DOHH2 (cell line): ENCODE results near the gene ECE1.

Source experiments
- H3F3A ChIP-seq: fragments of 200-600 bp; sonication (generic), shearing (Covaris generic); 2 replicates; pipeline ENCODE4 v1.6.0; 2016; ENCODE audit warnings: antibody characterized with exemption, mild to moderate bottlenecking; ENCODE audit not compliant: control insufficient read depth, insufficient read depth
- H3K27ac ChIP-seq: fragments of 200-600 bp; sonication (generic); 2 replicates; pipeline ENCODE4 v1.5.1; 2014; ENCODE audit warnings: low read depth, mild to moderate bottlenecking, low read length, moderate library complexity
- H3K27me3 ChIP-seq: fragments of 200-600 bp; sonication (generic); 2 replicates; pipeline ENCODE4 v1.6.1; 2014; ENCODE audit warnings: mild to moderate bottlenecking, low read length, mixed read lengths; ENCODE audit not compliant: control insufficient read depth
- H3K36me3 ChIP-seq: fragments of 200-600 bp; sonication (generic); 2 replicates; pipeline ENCODE4 v1.6.1; 2014; ENCODE audit warnings: mild to moderate bottlenecking, low read length, moderate library complexity, mixed read lengths; ENCODE audit not compliant: control insufficient read depth
- H3K4me1 ChIP-seq: fragments of 200-600 bp; sonication (generic); 2 replicates; pipeline ENCODE4 v1.6.1; 2014; ENCODE audit warnings: mild to moderate bottlenecking, low read length, mixed read lengths; ENCODE audit not compliant: control insufficient read depth
- H3K4me2 ChIP-seq: fragments of 200-600 bp; sonication (generic); 2 replicates; pipeline ENCODE4 v1.6.0; 2014; ENCODE audit warnings: mild to moderate bottlenecking, low read length, moderate library complexity
- H3K4me3 ChIP-seq: fragments of 200-600 bp; sonication (generic); 2 replicates; pipeline ENCODE4 v1.5.1; 2014; ENCODE audit warnings: mild to moderate bottlenecking, low read length, mixed read lengths
- H3K79me2 ChIP-seq: fragments of 200-600 bp; sonication (generic); 2 replicates; pipeline ENCODE4 v1.6.1; 2014; ENCODE audit warnings: mild to moderate bottlenecking, low read length, mixed read lengths; ENCODE audit not compliant: control insufficient read depth
- H3K9me2 ChIP-seq: fragments of 200-600 bp; sonication (generic); replicated peaks from 2 replicates; pipeline ENCODE4 v1.6.1; 2014; ENCODE audit warnings: mild to moderate bottlenecking, low read length, mixed read lengths; ENCODE audit not compliant: control insufficient read depth
- H3K9me3 ChIP-seq: fragments of 200-600 bp; sonication (generic); 2 replicates; pipeline ENCODE4 v1.6.1; 2014; ENCODE audit warnings: antibody characterized with exemption, low read length, mixed read lengths; ENCODE audit not compliant: control insufficient read depth, insufficient read depth
- H4K20me1 ChIP-seq: fragments of 200-600 bp; sonication (generic); 2 replicates; pipeline ENCODE4 v1.6.0; 2014; ENCODE audit warnings: low read depth, mild to moderate bottlenecking, antibody characterized with exemption, low read length, moderate library complexity; ENCODE audit not compliant: control insufficient read depth, insufficient read depth
- EZH2phosphoT487 ChIP-seq: fragments of 200-600 bp; sonication (generic); IDR thresholded peaks from 2 replicates; pipeline ENCODE4 v1.6.1; 2017; ENCODE audit warnings: borderline replicate concordance, mild to moderate bottlenecking, antibody characterized with exemption, low read length, moderate library complexity, mixed read lengths
- TF ChIP-seq, protein P1 (sequence below): fragments of 200-600 bp; sonication (generic); IDR thresholded peaks from one replicate; pipeline ENCODE4 v1.5.1; 2014; ENCODE audit warnings: antibody characterized with exemption, mild to moderate bottlenecking, low read depth, low read length; ENCODE audit not compliant: poor library complexity, severe bottlenecking

The ECE1 gene

DNA sequence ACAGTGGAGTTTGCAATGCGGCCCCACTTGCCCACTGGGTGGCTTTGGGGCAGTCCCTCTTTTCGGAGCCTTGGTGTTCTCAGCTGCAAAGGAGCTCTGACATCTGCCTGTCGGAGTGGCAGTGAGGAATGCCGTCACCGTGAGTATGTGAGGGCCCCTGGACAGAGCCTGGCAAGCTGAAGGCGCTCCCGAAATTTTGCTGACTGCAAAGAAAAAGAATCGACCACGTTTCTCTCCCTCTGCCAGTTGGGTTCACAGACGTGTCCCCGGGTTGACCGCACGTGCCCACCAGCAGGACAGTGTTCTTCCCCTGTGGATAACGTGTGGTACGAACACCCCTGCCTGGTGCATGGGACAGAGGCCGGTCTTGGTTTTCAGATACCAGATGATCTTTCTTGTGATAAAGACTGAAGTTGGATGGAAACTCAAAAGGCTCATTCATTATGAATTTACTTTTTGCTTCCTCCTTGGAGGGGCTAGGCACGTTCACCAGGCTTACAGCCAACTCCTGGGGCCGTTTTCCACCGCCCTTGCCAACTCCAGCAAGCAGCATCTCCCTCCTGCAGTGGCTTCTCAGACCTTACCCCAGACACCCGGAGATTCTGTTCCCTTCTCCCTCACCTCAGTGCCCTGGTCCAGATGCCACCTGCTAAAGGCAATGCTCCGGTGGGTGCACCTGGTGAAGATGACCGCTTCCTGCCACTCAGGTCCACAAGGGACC is 29.7 kb downstream of the ECE1 start:
- TF ChIP-seq EZH2phosphoT487: no peak
- TF ChIP-seq, protein P1, sequence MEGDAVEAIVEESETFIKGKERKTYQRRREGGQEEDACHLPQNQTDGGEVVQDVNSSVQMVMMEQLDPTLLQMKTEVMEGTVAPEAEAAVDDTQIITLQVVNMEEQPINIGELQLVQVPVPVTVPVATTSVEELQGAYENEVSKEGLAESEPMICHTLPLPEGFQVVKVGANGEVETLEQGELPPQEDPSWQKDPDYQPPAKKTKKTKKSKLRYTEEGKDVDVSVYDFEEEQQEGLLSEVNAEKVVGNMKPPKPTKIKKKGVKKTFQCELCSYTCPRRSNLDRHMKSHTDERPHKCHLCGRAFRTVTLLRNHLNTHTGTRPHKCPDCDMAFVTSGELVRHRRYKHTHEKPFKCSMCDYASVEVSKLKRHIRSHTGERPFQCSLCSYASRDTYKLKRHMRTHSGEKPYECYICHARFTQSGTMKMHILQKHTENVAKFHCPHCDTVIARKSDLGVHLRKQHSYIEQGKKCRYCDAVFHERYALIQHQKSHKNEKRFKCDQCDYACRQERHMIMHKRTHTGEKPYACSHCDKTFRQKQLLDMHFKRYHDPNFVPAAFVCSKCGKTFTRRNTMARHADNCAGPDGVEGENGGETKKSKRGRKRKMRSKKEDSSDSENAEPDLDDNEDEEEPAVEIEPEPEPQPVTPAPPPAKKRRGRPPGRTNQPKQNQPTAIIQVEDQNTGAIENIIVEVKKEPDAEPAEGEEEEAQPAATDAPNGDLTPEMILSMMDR: no peak
- H3K4me1 ChIP-seq: no peaks in the 10 kb centered on the region
- H3K4me2 ChIP-seq: no peak overlapping the region
- 0 out of 2 replicates have a peak, but pooled peaks cover 4% of the 10 kb centered on the region for H4K20me1 ChIP-seq
- no peak overlapping the region for H3K4me3 ChIP-seq
- no peak overlapping the region for H3K27ac ChIP-seq
- H3F3A ChIP-seq: no peaks in the 10 kb centered on the region
- H3K9me2 ChIP-seq: no peaks in the 10 kb centered on the region
- H3K36me3 ChIP-seq: no peaks in the 10 kb centered on the region
- no peaks in the 10 kb centered on the region for H3K9me3 ChIP-seq
- H3K79me2 ChIP-seq: no peaks in the 10 kb centered on the region
- no peaks in the 10 kb centered on the region for H3K27me3 ChIP-seq

DNA sequence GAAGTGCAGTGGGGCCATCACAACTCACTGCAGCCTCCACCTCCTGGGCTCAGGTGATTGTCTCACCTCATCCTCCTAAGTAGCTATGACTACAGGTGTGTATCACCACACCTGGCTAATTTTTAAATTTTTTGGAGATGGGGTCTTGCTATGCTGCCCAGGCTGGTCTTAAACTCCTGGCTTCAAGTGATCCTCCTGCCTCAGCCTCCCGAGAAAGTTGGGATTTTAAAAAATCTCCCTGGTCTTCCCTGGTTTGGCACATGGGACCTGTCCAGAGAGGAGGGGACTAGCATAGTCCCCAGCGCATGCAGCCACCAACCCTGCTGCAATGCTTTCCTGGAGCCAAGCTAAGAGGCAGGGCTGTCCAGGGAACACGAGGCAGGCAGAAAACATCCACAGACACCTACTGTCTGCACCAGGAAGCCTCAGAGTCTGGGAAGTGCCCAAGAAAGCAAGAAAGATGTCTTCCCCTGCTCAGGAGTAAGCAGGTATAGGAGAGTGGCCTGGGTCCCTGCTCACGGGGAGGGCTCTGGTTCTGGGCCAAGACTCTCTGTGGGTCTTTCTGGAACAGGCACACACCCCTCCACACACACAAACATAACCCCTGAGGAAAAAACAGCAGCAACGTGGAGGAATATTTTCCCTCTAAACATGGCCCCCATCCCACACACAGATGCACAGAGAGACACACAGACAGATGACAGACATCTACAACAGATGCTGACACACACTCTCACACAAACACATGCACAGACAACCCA is 30.8 kb downstream of the ECE1 start:
- no peak for TF ChIP-seq EZH2phosphoT487
- TF ChIP-seq, protein P1: no peak
- no peak overlapping the region for H3K27ac ChIP-seq
- H3K4me2 ChIP-seq: no peak overlapping the region
- no peaks in the 10 kb centered on the region for H3K36me3 ChIP-seq
- no peaks in the 10 kb centered on the region for H3K27me3 ChIP-seq
- no peaks in the 10 kb centered on the region for H3K4me1 ChIP-seq
- no peaks in the 10 kb centered on the region for H3F3A ChIP-seq
- H3K79me2 ChIP-seq: no peaks in the 10 kb centered on the region
- no peaks in the 10 kb centered on the region for H3K9me3 ChIP-seq
- no peak overlapping the region for H3K4me3 ChIP-seq
- no peaks in the 10 kb centered on the region for H3K9me2 ChIP-seq
- 0 out of 2 replicates have a peak, but pooled peaks cover 4% of the 10 kb centered on the region for H4K20me1 ChIP-seq

DNA sequence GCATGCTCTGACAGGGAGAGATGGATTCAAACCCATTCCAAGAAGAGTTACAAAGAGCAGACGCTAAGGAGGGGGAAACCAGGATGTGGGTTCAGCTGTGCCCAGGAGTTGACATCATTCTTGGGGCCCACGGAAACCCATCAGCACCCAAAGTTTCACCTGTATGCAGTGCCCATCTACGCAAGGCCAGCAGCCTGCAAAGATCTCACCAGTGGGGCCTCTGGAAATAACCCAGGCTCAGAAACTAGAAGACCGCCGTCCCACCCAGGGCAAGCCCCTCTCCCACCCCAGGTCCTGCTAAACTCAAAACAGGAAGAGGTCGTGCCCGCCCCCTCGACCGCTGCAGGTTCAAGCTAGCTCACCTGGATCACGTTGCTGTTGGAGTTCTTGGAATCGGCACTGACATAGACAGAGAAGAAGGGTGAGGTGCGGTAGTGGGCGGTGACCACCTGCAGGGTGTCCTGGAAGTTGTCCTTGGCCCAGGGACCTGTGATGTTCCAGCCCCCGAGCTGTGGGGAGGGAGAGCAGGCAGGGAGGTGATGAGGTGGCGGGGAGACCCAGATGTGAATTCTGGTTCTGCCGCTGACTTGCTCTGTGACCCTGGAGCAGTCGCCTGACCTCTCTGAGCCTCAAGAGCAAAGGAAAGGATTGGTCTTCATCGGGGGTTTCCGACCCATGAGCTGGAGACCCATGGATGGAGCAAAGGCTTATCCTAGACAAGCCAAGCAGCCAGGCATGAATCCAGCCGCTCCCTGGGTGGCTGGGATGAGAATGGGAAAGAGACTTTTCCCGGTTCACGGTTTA is 31.7 kb downstream of the ECE1 start:
- Histone ChIP-seq H4K20me1 (0 out of 2 replicates have a peak, but pooled peaks cover 4% of the 10 kb centered on the region), H3K79me2 (no peaks in the 10 kb centered on the region), H3K27me3 (no peaks in the 10 kb centered on the region), H3K4me2 (no peak overlapping the region), H3K4me1 (peaks cover 4% of the 10 kb centered on the region; the same call in 1 of the 2 replicates), H3K36me3 (no peaks in the 10 kb centered on the region), H3K9me2 (no peaks in the 10 kb centered on the region), H3K27ac (no peak overlapping the region), H3F3A (no peaks in the 10 kb centered on the region), H3K4me3 (no peak overlapping the region), H3K9me3 (no peaks in the 10 kb centered on the region)
- TF ChIP-seq EZH2phosphoT487: no peak
- TF ChIP-seq, protein P1: no peak
